Panc1 (cell line): Measurements from ENCODE around the gene C1QL1. TPM values are rescaled to one million over a fixed set of nuclear protein-coding genes. Genes with fewer than 3 reads are reported as not detected.

Source experiments
- ATAC-seq: fragments of 200-7000 bp; cut with Tn5 transposase; 2 replicates; pipeline ENCODE4 v1.9.1; 2020; ENCODE audit warnings: mild to moderate bottlenecking, moderate library complexity
- BruUV-seq: library from RNA; stranded (reverse); fragments of 400-500 nt; replicated peaks from 2 replicates; lab custom pipeline; 2021; lab: Mats Ljungman, UMichigan
- CTCF ChIA-PET: fragments of 300-600 bp; sonication (Branson Sonifier 250); formaldehyde crosslinking; loops from one replicate; lab custom pipeline; 2022; ENCODE audit warnings: antibody characterized with exemption; lab: Charles Lee
- POLR2A ChIA-PET: fragments of 300-600 bp; sonication (Branson Sonifier 250); formaldehyde crosslinking; loops from one replicate; lab custom pipeline; 2022; ENCODE audit warnings: antibody characterized with exemption; lab: Charles Lee
- DNase-seq: peaks from one replicate; pipeline ENCODE4 v3.0.0-alpha.2; 2010; ENCODE audit warnings: low read depth, low spot score
- H3K27ac ChIP-seq: 2 replicates; pipeline ENCODE4 v1.5.1; 2011; ENCODE audit warnings: mild to moderate bottlenecking, low read length, inconsistent platforms
- H3K27me3 ChIP-seq: fragments of 200-500 bp; sonication (Bioruptor generic); 2 replicates; pipeline ENCODE4 v1.6.0; 2014; ENCODE audit warnings: low read length, inconsistent platforms; ENCODE audit not compliant: control insufficient read depth, insufficient read depth
- H3K36me3 ChIP-seq: fragments of 200-500 bp; sonication (Bioruptor generic); 2 replicates; pipeline ENCODE4 v1.5.1; 2014; ENCODE audit warnings: inconsistent platforms, mild to moderate bottlenecking, low read length, moderate library complexity; ENCODE audit not compliant: control insufficient read depth, insufficient read depth
- H3K4me1 ChIP-seq: 2 replicates; pipeline ENCODE4 v1.5.1; 2011; ENCODE audit warnings: inconsistent platforms, mild to moderate bottlenecking, low read length, moderate library complexity; ENCODE audit not compliant: control insufficient read depth, insufficient read depth
- H3K4me3 ChIP-seq, 2 experiments: 2 replicates each; pipeline ENCODE4 v1.5.1; 2011 to 2012; ENCODE audit warnings: low read depth in 2 of 2, low read length in 2 of 2, mild to moderate bottlenecking in 2 of 2, inconsistent platforms in 1 of 2, moderate library complexity in 1 of 2
- H3K9me3 ChIP-seq: fragments of 200-500 bp; sonication (Bioruptor generic); 2 replicates; pipeline ENCODE4 v1.5.1; 2014; ENCODE audit warnings: low read depth, mild to moderate bottlenecking, inconsistent platforms, low read length, moderate library complexity; ENCODE audit not compliant: control insufficient read depth, insufficient read depth
- POLR2AphosphoS5 ChIP-seq: IDR thresholded peaks from 2 replicates; pipeline ENCODE4 v1.6.1; 2012; ENCODE audit warnings: mild to moderate bottlenecking, low read depth, low read length, moderate library complexity
- SIN3A ChIP-seq: IDR thresholded peaks from 2 replicates; pipeline ENCODE4 v1.6.1; 2012; ENCODE audit warnings: low read depth, mild to moderate bottlenecking, low read length, moderate library complexity, borderline replicate concordance; ENCODE audit not compliant: insufficient read depth
- TCF7L2 ChIP-seq: IDR thresholded peaks from 2 replicates; pipeline ENCODE4 v1.6.1; 2011; ENCODE audit warnings: mild to moderate bottlenecking, low read depth, low read length, inconsistent platforms
- in situ Hi-C: cut with HindIII; loops from 2 replicates; pipeline ENCODE4 v1.10.0; 2016; ENCODE audit warnings: low sequenced_read_pairs, low pct_unique_long_range_greater_than_20kb
- intact Hi-C: fragments of 100-400 bp; cut with micrococcal nuclease; formaldehyde crosslinking; loops from one replicate; pipeline ENCODE4 v1.10.0; 2022; ENCODE audit not compliant: unreplicated experiment
- total RNA-seq: library from RNA; stranded (reverse); gene quantifications from one replicate; pipeline ENCODE4 v1.2.1, GENCODE V29; 2021; ENCODE audit not compliant: unreplicated experiment
- TF ChIP-seq, protein P1 (sequence below), 2 experiments: IDR thresholded peaks; 2 replicates each; pipeline ENCODE4 v1.6.1; 2011 to 2012; ENCODE audit warnings: low read depth in 2 of 2, control low read depth in 1 of 2, low read length in 1 of 2, mild to moderate bottlenecking in 1 of 2, moderate library complexity in 1 of 2; ENCODE audit not compliant: insufficient read depth in 1 of 2
- TF ChIP-seq, protein P2 (sequence below): fragments of 450-650 bp; IDR thresholded peaks from 2 replicates; pipeline ENCODE4 v1.5.1; 2017; ENCODE audit warnings: mild to moderate bottlenecking

C1QL1 gene
- total RNA-seq, 1 experiment from 2014 or later, result 9.5 TPM

DNA sequence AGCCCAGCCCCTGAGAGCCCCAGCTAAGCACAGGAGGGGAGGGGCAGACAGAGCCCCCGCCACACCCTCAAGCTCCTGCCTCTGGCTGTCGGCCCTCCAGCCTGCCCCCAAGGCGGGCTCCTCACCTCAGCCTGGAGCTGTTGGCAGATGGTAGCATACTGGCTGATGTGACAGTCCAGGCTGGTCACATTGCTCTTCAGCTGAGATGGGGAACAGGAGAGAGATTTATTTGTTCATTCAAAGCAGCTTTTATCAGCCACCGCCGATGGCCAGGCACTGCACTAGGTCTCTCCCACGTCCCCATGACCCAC, 35.4 kb downstream of the C1QL1 start:
- Histone ChIP-seq H3K27me3 (no peaks in the 10 kb centered on the region), H3K36me3 (peaks cover 2% of the 10 kb centered on the region; the same call in 1 of the 2 replicates), H3K4me3 (no peak overlapping the region), H3K4me1 (no peaks in the 10 kb centered on the region), H3K9me3 (no peaks in the 10 kb centered on the region), H3K27ac (no peak overlapping the region)
- DNase-seq (no peak), ATAC-seq (no peak)
- CTCF ChIA-PET, result interaction anchor here (0.5 kb wide), 1 partner anchor 16 kb away, joined by 5 read pairs; no protein-coding TSS in a partner anchor
- TF ChIP-seq, protein P1, sequence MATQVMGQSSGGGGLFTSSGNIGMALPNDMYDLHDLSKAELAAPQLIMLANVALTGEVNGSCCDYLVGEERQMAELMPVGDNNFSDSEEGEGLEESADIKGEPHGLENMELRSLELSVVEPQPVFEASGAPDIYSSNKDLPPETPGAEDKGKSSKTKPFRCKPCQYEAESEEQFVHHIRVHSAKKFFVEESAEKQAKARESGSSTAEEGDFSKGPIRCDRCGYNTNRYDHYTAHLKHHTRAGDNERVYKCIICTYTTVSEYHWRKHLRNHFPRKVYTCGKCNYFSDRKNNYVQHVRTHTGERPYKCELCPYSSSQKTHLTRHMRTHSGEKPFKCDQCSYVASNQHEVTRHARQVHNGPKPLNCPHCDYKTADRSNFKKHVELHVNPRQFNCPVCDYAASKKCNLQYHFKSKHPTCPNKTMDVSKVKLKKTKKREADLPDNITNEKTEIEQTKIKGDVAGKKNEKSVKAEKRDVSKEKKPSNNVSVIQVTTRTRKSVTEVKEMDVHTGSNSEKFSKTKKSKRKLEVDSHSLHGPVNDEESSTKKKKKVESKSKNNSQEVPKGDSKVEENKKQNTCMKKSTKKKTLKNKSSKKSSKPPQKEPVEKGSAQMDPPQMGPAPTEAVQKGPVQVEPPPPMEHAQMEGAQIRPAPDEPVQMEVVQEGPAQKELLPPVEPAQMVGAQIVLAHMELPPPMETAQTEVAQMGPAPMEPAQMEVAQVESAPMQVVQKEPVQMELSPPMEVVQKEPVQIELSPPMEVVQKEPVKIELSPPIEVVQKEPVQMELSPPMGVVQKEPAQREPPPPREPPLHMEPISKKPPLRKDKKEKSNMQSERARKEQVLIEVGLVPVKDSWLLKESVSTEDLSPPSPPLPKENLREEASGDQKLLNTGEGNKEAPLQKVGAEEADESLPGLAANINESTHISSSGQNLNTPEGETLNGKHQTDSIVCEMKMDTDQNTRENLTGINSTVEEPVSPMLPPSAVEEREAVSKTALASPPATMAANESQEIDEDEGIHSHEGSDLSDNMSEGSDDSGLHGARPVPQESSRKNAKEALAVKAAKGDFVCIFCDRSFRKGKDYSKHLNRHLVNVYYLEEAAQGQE (IDR thresholded peaks at IDR 0.05; ENCODE audit: insufficient read depth in 1 of 2, low read depth in 2 of 2, low read length in 1 of 2), result no peak
- TF ChIP-seq SIN3A (no peak), POLR2AphosphoS5 (no peak), TCF7L2 (no peak)
- TF ChIP-seq, protein P2, sequence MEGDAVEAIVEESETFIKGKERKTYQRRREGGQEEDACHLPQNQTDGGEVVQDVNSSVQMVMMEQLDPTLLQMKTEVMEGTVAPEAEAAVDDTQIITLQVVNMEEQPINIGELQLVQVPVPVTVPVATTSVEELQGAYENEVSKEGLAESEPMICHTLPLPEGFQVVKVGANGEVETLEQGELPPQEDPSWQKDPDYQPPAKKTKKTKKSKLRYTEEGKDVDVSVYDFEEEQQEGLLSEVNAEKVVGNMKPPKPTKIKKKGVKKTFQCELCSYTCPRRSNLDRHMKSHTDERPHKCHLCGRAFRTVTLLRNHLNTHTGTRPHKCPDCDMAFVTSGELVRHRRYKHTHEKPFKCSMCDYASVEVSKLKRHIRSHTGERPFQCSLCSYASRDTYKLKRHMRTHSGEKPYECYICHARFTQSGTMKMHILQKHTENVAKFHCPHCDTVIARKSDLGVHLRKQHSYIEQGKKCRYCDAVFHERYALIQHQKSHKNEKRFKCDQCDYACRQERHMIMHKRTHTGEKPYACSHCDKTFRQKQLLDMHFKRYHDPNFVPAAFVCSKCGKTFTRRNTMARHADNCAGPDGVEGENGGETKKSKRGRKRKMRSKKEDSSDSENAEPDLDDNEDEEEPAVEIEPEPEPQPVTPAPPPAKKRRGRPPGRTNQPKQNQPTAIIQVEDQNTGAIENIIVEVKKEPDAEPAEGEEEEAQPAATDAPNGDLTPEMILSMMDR, result no peak
- in situ Hi-C loops (no loop called here), intact Hi-C loops (no loop called here)
- BruUV-seq, result no TSS peak
- POLR2A ChIA-PET, result no interaction called here

DNA sequence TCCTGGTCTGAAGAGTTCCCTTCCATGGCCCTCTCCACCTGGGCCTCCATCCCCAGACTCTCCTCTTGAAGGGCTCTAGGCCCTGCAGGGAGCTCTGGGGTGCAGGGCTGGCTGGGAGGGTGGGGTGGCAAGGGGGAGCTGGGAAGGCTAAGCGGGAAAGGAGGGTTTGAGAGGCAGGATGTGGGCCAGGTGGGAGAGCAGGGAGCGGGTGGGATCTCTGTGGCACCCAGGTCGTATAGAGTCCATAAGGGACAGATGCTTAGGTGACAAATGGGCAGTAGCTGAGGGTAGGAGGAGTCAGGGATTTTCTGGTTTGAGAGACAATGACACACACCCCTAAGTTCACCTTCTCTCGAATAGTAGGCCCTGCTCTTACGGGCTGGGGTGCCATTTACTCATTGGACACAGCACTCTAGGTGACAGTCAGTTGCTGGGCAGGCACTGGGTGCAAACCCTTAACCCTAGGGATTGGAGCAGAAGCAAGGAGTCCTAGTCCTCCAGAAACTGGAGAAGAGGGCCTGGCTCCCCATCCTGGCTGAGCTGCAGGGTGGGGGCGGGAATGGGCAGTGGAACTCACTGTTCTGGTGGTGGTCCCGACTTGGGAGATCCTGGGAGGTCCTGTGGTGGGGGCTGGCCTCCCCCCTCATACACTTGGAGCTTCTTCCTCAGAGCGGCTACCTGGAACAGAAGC, 35.9 kb downstream of the C1QL1 start:
- Histone ChIP-seq H3K4me3 (no peak overlapping the region), H3K27ac (no peak overlapping the region), H3K9me3 (no peaks in the 10 kb centered on the region), H3K4me1 (no peaks in the 10 kb centered on the region), H3K27me3 (no peaks in the 10 kb centered on the region), H3K36me3 (peaks cover 2% of the 10 kb centered on the region; the same call in 1 of the 2 replicates)
- intact Hi-C loops, result no loop called here
- BruUV-seq, result no TSS peak
- ChIA-PET CTCF (interaction anchor here (0.5 kb wide), 1 partner anchor 15 kb away, joined by 5 read pairs; no protein-coding TSS in a partner anchor), POLR2A (no interaction called here)
- in situ Hi-C loops, result no loop called here
- no peak for DNase-seq
- TF ChIP-seq TCF7L2 (no peak), POLR2AphosphoS5 (no peak), SIN3A (no peak)
- TF ChIP-seq, protein P2, result no peak
- ATAC-seq, result no peak
